NCI-H446 treated with DMSO at 0.1 percent for 48 hours (cell line): ENCODE measurements around the gene SIMC1.

Experiments used
- DNase-seq: peaks from one replicate; lab custom pipeline; 2025; lab: John Stamatoyannopoulos, UW

Gene SIMC1

DNA sequence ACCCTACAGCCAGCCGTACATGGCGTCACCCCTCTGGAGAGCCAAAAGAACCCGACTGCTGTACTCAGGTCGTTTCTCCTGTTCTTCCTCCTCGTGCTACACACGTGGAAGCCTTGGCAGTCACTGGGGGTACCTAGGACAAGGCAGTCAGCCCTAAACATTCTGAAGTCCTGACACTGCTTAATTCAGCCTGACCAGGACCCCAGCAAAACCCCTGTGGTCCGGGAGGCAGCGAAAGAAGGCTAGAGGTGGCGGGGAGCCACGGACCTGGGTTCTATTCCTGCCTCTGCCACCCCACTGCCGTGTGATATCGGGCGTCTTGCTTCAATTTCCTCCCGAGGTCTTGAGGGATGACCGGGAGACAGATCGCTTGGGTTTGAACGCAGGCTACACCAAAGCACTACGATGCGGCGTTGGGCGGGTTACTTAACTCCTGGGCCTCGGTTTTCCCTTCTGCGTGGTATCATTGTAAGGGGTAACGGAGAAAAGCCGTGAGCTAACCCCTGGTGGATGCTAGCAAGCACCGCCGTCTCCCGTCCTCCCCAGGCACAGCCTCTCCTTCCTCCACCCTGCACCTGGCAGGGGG is 126.6 kb downstream of the SIMC1 start:
- DNase-seq, result no peak

DNA sequence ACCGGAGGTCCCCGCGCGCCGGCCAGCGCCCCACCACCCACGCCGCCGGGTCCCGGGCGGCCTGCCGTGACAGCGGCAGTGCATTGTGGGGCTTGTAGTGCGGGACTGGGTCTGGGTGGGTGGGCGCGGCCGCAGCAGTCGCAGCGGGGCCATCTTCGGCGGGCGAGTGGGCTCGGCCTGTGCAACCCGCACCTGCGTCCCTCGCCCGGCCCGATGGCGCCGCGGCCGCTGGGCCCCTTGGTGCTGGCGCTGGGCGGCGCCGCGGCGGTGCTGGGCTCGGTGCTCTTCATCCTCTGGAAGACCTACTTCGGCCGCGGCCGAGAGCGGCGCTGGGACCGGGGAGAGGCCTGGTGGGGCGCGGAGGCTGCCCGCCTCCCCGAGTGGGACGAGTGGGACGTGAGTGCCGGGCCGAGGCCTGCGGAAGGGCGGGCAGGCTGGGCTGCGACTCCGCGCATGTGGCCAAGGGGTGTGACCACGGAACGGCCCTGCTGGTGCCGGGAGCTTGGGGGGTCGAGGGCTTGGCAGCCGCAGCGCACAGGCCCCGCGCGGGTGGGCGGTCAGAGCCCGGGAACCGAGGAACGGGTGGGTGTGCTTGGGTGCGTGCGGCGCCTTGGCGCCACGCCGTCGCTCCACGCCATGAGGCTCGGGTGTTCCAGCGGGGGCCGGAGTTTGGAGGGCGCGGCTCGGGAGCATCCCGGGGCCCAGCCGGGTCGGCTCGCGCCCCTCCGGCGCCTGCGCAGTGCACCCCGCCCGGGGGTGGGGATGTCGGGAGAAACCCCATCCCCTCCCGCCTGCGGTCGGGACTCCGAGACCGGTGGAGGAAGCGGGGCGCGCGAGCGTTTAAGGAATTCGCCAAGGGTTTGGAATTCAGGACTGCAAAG is 127.4 kb downstream of the SIMC1 start, which contains the start of gene ARL10:
Gene ARL10 (plus strand): TSS at position 137 of the 881 bp plus-strand sequence. CDS start 77 bp downstream, at position 214.
- no peak for DNase-seq

DNA sequence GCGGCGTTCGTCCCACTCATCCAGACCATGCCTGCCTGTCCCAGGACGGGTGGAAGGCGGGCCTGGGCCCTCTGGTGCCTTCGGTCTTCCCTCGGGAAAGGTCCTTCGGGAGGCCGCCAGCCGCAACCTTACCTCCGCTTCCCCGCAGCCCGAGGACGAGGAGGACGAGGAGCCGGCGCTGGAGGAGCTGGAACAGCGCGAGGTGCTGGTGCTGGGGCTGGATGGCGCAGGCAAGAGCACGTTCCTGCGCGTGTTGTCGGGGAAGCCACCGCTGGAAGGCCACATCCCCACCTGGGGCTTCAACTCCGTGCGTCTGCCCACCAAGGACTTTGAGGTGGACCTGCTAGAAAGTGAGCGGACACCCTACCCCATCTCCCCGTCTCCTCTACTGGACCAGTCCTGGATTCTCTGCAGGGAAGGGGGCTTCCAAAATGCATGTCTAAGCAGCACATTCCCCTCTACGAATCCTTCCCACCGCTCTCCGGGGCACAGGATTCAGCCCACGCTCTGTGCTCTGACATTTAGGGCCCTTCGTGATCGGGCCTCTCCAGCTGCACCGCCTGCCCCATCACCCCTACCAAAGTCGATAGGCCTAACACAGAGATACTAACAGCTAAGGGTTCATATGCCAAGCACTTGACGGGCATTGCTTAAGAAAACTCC is 128.1 kb downstream of the SIMC1 start:
- DNase-seq, result no peak

DNA sequence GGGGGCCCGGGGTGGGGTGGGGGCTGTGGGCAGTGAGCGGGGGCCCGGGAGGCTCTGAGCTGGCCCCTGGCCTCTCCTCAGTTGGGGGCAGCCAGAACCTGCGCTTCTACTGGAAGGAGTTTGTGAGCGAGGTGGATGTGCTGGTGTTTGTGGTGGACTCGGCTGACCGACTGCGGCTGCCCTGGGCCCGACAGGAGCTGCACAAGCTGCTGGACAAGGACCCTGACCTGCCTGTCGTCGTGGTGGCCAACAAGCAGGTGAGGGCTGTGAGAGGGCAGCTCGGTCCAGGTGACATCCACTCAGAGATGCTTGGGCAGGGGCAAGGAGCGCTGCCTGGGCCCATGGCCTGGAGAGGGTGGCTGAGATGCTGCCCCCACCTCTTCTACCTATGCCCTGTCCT is 130.5 kb downstream of the SIMC1 start:
- no peak for DNase-seq

DNA sequence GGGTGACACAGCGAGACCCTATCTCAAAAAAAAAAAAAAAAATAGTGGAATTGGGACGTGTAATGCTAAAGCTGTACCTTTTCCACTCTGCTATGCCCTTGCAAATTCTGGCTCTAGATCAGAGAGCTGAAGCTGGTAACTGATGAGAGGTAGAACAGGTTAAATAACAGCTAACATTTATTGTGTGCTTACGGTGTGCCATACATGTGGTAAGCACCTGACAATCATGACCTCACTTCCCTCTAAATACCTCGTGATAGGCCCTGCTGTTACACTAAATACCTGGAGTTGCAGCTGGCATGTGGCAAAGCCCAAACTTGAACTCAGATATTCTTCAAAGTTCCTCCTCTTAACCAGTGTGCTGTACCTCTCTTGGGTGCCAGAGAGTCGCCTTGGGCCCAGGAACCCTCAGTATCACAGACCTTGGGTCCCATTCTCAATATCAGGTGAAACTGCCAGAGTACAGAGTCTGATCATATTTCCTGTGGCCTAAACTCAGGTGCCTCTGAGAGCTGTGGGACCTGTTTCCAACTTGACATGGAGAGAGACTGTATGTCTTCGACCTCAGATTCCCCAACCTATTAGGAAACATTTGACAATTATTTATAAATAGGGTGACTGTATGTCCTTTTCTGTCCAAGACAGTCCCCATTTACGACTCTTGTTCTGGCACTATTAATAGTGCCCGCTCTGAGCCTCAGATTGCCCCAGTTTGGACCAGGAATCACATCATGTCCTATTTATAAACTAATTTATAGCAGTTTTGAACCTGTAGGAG is 131.9 kb downstream of the SIMC1 start:
- DNase-seq, result no peak

DNA sequence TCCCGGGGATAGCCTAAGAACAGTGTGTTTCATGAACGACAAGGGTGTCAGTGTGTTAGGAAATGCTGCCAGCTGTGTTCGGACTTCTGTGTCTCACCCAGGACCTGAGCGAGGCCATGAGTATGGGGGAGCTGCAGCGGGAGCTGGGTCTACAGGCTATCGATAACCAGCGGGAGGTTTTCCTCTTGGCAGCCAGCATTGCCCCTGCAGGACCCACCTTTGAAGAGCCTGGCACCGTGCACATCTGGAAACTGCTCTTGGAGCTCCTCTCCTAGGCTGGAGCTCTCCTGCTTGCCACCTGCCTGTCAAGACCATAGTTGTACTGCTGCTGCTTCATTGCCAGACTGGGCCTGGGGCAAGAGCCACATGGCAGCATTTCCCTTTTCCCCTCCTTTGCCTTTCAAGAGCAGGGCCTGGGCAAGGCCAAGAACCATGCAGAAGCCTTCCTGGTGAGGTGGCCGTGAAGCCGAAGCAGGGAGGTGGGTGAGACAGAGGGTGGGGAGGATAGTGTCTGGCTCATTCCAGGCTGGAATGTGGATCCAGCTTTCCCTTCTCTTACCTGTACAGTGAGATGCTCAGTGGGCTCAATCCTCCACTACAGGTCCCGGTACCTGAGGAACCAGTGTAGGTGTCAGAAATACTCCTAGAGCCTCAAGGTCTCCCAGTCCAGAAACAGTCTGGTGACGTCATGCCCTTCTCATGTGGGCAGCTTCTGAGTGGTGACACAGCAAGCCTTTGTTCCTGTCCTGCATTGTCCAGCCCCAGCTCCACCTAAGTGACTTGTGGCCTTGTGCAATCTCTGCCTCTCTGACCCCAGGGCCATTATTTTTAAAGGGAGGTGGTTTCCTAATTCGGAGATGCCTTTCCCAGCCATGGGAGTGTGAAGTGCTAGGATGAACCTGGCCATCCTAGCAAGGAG is 133.7 kb downstream of the SIMC1 start:
- DNase-seq, result no peak

DNA sequence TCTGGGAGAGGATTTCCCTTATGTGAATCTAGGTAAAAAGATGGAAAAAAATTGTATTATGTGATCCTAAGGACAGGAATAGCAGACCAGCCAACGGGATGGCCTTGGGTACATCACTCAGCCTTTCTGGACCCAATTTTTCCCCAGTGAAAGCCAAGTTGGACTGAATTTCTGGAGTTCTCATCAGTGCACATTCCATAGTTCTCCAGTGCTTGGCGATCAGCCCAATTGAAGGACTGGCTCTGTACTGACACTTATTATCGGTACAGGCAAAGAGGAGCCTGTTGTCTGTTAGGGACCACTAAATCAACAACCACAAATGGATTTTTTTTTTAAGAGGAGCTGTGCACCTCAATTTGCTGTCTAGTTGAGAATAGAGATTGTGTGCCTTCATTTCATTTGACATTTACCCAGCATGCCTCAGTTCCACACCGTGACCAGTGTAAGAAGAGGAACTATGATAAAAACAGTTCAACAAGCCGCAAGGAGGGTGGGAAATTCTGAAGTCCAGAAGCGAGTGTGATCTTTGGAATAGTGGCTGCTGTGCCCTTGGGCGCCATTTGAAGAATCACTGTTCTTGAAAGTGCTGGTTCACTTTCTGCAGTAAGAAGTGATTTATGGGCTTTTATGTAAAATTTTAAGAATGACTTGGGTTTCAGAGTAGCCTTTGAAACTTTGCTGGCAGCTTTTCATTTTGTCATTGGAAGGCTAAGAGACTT is 135.0 kb downstream of the SIMC1 start:
- no peak for DNase-seq

DNA sequence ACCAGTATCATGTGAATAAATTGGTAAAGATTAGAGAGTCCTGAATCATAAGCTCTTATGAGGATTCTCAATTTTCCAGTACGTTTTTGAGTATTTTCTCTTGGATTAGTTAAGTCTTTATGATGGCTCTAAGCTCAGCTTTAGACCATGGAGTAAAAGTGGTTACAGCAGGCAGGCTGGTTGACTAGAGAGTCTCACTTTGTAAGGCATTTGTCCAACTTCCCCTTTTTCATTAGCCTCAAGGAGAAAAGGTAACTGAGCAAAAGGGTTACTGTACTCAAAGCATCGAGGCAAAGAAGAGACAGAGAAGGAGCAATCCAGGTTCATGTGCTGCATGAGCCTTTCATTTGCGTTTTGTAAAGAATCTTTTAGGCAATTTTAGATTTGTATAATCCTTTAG is 141.7 kb downstream of the SIMC1 start:
- DNase-seq, result no peak

DNA sequence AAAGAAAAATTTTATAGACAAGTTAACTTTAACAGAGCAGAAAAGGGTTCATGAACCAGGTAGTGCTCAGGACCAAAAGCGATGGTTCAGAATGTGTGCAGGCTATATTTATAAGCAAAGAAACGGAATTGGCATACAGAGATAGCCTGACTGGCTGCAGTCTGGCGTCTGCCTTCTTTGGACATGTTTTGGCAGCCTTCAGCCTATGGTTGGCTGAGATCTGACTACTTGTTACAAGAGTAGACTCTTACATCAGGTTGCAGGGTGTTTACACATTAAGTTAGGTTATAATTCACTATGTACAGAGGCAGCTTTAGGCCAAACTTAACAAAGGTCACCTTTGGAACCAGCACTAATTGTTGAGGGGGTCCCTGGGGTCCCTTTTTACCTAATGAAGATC is 143.2 kb downstream of the SIMC1 start:
- peak; percentile 44 for DNase-seq

DNA sequence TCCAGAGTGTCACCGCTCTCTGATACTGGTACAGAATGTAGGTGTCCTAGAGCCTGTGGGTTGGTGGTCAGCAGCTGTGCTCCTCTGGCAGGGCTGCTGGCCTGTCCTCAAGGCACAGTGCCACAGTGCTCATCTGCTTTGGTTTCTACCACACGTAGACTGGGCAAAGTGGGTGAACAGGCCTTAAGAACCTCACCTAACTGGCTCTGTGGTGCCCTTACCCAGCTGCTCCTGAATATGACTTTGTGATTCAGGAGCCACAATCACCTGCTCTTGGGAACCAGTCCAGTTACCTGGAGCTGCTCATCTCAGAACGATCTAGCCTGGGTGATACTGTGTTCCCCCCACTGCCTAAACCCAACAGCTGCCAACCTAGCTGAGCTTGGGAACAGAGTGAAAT is 143.8 kb downstream of the SIMC1 start:
- no peak for DNase-seq

DNA sequence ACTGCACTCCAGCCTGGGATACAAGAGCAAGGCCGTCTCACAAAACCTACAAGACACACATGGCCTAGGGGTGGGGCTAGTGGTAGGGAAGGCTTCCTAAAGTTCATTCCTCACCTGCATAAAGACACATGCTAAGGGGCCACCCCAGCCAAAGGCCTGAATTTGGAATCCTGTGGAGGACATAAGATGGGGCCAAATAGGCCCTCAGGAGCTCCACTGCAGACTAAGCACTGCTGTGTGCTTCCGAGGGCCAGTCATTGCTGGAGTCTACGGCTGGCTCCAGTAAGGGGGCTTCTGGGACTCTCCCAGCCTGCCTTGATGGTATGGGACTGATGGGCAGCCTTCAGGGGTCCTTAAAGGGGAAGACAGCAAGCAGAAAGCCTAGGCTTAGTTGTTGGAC is 144.5 kb downstream of the SIMC1 start:
- DNase-seq, result no peak

DNA sequence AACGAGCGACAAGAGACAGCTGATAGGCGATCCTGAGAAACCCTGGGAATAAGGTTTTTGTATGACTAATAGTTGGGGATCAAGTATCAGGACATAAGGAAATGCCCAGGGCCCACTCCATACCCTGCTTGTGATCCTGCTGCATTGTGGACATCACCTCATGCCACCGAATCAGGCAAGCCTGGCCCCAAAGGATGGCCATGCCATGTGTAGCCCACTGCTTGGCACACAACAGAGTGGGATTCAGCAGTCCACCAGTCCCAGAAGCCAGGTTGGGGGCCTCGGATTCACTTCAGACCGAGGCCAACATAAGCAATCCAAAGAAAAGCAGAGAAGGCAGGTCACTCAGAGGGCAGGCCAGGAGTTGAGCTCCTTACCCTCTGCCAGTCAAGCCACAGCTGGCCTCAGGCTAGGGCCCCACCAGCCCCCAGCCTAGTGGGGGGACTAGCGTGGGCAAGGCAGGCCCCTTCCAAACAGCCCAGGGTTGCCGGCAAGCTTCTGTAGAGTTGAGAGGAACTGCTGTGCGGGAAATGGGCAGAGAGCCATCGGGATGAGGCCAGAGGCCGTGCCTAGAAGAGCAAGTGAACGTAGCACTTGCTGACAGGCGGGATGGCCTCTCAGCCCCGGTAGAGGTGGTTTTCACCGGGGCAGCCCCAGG is 145.2 kb downstream of the SIMC1 start:
- no peak for DNase-seq

DNA sequence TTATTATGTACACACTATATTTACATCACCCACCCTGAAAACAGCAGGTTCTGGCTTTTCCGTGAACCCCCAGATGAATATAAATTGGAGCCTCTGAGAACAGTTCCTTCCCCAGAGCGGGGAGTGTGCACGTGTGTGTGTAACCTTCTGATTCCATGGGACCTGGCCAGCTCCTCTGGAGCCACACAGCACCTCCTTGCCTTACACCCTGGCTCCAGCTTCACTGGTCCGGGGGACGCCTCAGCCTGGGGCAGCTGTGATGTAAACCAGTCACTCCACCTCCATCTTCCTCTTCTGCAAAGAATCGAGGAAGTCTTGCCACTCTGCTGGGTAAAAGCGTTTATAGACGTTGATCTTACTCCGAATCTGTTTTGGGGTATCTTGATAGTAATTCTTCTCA is 145.7 kb downstream of the SIMC1 start:
- DNase-seq, result no peak

DNA sequence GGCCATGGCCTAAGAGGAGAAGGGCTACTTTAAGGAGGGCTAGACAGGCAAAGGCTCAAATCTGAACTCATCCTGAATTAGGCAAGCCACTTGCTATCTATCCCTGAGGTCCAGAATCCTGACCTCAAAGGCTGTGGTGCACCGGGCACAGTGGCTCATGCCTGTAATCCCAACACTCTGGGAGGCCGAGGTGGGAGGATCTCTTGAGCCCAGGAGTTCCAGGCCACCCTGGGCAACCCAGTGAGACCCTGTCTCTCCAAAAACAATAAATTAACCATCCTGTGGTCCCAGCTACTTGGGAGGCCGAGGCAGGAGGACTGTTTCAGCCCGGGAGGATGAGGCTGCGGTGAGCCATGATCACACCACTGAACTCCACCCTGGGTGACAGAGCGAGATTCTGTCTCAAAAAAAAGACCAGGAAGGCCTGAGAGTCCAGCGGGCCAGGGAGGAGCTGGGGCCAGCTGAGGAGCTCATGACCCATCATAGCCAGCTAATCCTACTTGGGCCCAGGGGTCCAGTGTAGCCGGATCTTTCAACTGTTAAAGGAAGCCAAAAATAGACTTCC is 146.2 kb downstream of the SIMC1 start:
- DNase-seq, result no peak

DNA sequence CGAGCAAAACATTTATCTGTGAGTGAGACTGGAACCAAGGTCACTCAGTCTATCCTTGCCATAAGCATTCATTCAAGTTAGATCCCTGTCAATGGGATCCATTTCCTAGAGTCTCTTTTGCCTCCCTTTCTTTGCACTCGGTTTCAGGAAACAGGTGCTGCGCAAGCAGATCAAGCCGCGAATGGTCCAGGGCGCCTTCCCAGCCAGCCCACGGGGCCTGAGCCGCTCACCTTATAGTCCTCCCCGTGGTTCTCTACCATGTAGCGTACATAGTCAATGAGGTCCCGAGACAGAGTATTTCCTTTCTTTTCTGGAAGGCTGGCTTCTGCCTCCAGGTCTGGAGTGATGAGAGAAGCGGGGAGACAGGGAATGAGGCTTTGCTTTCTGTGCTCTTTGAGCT is 146.8 kb downstream of the SIMC1 start:
- no peak for DNase-seq

DNA sequence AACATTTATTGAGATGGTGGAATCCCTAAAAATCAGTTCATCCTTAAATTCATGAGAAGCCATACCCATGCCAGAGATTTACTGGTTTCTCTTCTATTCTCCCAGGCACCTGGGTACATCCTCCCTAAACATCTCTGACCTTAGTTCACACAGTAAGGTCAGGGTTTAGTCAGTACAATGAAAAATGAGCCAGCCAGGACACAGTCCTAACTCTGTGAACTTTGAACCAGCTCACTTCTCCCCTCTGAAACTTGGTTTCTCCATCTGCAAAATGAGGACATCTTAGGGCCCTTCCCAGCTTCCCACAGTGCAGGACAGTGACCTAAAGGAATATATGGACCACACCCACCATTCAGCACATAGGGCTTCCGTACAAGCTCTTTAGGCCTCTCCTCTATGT is 148.3 kb downstream of the SIMC1 start:
- no peak for DNase-seq

DNA sequence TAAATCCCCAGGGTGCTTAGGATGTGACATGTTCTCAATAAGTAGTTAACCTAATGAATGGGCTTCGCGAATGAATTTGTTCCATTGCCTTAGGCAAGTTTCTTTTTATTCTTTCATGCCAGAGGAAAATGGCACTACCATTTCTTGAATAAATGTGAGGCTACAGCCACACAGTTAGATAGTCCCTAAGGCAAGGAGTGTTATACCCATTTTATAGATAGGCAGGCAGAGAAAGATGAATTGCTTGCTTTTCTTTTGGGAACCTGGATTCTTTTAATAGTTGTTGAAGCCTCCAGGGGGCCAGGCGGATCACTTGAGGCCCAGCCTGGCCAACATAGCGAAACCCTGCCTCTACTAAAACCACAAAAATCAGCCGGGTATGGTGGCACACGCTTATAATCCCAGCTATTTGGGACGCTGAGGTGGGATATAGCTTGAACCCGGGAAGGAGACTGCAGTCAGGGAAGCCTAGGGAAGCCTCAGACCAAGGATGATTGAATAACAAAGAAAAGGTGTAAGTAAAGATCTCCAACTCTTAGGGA is 149.2 kb downstream of the SIMC1 start:
- no peak for DNase-seq

DNA sequence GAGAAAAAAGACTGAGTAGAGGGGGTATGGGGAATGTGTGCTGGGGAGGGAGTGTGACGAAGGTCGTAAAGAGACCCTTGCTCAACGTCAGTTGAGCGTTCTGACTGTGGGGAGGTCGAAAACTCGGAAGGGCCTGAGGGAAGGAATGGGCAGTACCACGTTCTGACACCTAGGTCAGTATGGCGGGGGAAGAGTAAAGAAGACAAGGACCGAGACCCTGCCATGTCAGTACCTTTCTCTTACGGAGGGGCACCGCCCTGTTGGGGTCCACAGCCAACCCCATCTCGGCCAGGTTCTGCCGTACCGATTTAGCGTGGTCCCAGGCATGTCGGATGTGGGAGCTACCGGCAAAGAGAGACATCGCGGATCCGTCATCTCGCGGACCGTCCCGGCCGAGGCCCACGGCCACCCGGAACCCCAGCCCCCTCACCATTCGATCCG is 149.8 kb downstream of the SIMC1 start:
- no peak for DNase-seq

DNA sequence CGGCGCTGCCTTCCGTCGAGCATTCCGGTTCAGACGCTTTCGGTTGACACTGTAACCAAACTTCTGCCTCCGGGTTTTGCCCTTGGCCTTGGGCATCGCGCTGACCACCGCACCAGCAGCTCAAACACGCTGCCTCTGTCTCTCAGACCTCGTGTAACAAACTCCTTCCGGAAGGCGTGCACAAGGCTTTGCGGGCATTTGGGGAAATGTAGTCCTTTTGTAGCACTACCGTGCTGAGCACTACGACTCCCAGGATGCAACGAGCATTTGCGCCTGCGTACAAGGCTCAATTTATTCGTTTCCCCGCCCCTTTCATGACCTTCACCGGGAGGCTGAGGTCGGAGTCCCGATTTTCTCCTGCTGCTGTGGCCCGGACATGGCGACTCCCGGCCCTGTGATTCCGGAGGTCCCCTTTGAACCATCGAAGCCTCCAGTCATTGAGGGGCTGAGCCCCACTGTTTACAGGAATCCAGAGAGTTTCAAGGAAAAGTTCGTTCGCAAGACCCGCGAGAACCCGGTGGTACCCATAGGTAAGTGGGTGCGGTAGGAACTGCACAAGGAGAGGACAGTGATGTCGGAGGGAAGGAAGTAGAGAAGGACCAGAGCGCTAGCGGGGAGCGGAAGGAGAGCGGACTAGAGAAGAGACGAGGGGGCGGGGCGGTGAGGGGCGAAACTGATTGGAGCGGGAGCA is 150.4 kb downstream of the SIMC1 start, which contains the start of the genes HIGD2A and NOP16:
Gene HIGD2A (plus strand): TSS at position 308 of the 691 bp plus-strand sequence. CDS start 69 bp downstream, at position 377.
Gene NOP16 (minus strand): TSS at position 155 of the 691 bp plus-strand sequence. CDS start 59 bp downstream, at position 96.
- DNase-seq, result peak; percentile 95
